A204.1 (cell line): ENCODE measurements around the gene NSUN2.
"Not testable (repeated sequence)": the region's sequence is repeated elsewhere in the genome, so short reads cannot be mapped to it uniquely, and the experiment has no call there.

Experiments
- FAIRE-seq: peaks from 2 replicates; lab custom pipeline; 2012; peaks lifted over from hg19 to GRCh38; lab: Jason Lieb, UNC

NSUN2 gene

DNA sequence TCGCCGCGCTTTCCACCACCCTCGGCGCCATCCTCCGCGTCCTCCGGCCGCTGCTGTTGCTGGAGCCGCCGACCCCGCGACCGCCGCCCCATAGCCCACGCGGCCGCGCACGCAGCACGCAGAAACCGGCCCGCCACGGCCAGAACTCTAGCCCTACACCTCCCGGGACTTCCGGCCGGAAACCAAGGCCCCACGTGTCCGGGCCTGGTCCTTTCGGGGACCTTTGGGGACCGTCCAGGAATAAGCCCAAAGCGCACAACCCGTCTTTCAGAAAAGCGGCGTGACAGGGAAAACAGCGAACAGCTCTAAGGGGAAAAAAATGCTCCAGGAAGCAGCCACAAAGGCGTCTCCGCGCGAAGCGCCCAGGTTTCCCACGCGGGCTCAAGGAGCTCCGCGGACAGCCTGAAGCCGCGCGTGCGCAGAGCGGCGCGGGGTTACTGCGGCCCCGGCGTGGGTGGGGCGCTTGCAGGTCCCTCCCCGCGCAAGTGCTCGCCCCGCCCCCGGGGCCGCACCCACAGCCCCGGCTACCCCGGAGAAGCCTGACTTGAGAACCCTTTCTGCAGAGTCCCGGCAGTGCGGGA is at the start of gene NSUN2, which contains the start of gene SRD5A1:
Gene NSUN2 (minus strand): TSS at position 157 of the 581 bp plus-strand sequence. CDS start 65 bp downstream, at position 92.
Gene SRD5A1 (plus strand): TSS at position 553 of the 581 bp plus-strand sequence. CDS start 137 bp downstream, outside the sequence.
- FAIRE-seq = no peak

DNA sequence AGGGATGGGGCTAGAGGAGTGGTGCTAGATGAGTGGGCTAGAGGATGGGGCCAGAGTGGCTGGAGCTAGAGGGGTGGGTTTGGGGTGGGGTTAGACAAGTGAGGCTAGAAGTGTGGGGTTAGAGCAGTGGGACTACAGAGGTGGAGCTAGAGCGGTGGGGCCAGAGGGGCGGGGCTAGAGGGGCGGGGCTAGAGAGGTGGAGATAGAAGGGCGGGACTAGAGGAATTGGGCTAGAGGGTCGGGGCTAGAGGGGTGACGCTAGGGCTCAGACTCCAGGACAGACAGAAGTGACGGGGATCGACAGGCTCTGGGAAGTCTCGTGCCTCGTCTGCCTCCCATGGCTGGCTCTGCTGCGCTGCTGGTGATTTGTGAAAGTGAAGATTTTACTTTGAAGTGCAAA is 49.4 kb upstream of the NSUN2 start:
- no peak for FAIRE-seq

DNA sequence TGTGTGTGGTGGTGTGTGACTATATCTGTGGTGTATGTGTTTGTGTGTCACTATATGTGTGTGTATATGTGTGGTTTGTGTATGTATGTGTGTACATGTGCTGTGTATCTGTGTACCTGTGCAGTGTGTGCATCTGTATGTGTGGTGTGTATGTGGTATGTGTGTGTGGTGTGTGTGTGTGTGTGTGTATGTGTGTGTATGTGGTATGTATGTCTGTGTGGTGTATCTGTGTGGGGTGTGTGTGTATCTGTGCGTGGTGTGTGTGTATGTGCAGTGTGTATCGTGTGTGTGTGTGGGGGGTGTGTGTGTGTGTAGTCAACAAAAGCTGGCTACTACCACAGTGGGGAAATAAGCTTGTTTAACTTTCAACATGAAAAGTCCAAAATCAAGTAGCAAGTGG is 48.8 kb upstream of the NSUN2 start:
- no peak for FAIRE-seq

DNA sequence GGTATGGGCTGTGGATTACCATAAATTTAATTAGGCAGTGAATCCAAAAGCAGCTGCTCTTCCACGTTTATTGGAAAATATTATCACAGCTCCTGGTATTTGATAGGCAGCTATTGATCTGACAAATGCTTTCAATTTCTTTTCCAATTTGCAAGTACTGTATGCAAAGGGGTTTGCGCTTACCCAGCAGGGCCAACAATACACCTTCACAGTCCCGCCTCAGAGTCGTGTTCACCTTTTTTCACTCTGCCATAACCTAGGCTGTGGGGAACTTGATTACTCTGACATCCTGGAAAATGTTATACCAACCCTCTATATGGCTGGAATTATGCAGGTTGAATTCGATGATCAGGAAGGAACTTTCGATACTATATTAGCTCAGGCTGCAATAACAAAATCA is 48.1 kb upstream of the NSUN2 start:
- FAIRE-seq = no peak

DNA sequence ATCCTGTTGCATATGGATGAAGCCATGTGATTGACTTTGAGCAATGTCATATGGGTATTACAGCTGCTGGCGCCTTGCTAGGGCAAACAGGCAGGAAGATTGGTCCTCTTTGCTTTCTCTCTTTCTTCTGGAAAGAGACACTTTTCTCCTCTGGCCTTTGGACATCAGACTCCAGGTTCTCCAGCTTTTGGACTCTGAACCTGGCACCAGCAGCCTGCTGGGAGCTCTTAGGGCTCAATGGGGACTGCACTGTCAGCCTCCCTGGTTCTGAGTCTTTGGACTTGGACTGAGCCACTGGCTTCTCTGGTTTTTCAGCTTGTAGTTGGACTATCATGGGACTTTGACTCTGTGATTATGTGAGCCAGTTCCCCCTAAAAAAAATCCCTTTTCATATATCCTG is 45.5 kb upstream of the NSUN2 start:
- FAIRE-seq = no peak

DNA sequence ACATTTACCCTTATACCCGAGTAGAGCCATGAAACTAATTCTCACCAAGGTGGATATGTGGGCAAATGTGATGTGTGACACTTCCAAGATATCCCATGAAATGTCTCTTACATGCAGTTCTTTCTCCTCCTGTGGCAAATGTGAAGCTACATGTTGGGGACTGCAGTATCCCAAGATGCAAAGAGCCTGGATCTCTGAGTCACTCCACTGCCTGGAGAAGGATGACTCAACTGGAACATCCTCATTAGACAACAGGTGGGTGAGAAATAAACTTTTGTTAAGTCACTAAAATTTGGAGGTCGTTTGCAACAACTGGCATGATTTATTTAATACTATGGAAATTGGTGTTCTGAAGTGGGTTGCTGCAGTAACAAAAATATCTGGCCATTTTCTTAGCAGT is 43.9 kb upstream of the NSUN2 start:
- FAIRE-seq = no peak

DNA sequence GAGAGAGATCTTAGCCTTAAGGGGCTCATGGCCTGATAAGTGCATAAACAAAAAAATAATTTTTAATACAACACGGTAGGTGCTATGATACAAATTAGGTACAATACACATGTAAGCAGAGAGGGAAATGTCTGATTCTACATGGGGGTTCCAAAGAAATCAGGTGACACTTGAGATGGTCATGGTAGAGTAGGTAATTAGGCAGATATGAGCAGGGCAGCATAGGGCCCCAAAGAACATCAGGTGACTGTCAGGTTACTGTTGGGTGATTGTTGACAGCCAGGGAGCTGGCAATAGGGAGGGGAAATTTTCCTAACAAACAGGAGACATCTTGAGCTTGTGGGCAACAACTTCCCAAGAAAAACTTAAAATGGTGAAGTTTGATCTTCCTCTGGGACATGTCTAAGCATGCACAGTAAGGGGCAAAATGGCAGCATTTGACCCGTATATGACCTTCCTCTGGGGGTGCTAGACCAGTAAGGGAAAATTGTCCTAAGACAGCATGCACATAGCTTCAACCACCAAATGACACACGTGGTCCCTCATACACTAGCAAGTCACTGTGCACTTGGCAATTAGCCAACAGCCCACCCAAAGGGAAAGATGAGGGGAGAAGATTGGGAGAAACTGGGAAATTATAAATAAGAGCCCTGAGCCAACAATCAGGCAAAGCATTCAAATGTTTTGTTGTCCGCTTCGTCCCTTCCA is 43.1 kb upstream of the NSUN2 start:
- FAIRE-seq = no peak

DNA sequence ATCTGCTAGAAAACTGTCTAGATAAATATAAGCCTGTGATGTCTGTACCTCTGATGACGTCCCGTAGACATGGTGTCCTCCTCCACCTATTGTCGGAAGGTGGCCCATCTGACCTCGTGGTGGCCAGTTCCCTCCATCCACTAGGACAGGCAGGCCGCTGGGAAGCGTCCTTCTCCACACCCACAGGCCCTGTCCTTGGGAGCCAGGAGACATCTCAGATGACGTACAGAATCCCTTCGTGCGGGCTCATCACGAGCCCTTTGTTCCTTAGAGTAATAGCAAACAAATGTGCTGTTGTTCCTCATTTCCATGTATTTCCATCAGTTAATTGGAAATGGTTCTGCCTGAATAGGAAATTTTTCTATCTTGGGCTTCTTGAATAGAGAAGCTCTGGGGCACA is 42.0 kb upstream of the NSUN2 start:
- no peak for FAIRE-seq

DNA sequence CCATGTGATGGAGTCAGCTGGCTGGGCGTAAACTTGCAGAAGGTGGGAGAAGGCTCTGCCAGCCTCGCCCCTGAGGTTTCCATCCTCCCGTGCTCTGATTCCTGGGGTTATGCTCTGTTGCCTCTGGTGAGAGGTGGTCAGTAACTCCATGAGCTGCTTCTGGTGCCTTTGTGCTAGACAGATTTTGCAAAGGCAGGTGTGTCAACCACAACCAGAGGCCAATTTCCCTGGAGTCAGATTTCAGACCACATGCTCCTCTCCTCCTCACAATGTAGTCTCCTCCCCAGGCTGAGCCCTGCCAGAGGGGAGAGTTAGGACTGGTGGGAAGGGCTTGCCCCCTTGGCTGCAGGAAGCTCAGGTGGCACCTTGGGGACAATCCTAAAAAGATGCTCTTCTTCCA is 41.6 kb upstream of the NSUN2 start:
- FAIRE-seq = no peak

DNA sequence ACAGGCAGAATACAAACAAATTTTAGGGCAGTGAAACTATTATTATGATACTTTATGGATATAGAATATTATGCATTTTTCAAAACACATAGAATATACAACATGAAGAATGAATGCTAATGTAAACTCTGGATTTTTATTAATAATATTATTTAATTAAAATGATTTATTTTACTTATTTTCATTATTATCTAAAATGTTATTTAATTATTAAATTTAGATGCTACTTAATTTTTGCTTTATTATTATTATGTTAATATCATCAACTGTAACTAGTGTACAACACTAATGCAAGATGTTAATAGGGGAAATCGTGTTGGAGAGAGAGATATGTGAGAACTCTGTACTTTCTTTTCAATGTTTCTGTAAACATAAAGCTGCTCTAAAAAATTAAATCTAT is 41.1 kb upstream of the NSUN2 start:
- peak; percentile 78 for FAIRE-seq

DNA sequence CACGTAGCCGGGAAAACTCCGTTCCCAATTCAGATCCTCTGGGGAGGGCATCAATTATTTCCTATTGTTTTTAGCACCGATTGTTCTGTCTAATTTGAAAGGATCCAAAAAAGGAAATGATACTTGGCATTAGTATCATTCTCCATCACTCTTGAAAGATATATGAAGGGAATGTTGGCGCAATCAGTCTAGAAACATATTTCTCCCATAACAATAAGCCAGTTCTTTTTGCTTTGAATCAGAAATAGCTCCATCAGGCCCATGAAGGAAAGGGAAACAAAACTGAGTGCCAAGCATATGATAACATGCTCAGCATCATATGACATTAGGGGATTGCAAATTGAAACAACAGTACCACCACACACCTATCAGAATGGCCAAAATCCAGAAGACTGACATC is 40.2 kb upstream of the NSUN2 start:
- no peak for FAIRE-seq

DNA sequence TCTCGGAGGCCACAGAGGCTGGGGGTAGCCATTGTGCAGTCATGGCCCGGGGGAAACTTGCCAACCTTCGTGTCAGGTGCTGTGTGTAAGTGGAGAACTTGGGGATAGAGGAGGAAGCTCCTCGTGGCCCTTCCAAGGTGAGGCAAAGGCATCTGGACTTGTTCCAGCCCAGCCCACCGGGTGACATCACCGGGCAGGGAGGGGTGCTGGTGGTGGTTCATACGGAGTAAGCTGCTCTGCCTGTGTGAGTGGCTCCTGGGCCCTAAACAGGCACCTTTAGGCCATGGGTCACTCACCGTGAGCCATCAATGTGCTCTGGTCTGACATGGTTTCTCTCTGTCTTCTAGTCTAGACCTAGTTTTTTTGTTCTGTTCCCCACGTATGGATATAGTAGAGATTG is 35.9 kb upstream of the NSUN2 start:
- FAIRE-seq = not testable (repeated sequence)

DNA sequence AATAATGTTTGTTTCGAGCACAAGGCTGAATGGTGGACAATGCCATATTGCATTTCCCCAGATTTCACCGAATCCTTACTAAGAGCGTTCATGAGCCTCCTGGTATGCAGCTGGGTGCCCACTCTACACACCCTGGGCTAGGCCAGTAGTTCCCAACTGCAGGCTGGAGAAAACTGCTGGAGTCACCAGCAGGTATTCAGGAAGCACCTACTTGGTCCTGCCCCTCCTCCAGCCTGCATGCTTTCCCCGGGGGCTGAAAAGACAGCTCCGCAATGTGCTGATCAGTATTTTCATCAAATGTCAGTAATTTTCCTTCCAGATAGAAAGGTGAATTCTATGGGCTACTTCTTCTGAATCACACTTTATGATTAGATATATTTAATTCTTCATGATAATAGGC is 34.8 kb upstream of the NSUN2 start:
- no peak for FAIRE-seq

DNA sequence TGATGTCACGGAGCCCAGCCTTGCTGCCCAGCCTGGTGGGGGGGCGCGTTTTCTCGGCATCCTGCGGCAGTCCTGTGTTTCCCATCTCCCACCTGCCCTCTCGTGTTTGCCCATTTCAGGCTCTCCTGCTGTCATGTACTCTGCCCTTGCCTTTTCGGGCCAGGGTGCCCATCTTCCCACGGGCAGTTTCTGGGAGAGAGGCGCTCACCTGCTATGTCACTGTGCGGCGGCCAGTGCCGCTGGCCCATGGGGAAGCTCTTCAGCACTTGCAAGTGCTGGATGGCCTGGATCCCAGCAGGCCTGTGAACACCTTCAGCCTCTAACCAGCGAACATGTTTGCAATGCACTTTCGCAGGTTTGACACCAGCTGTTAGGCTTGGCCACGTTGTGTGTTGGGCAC is 33.9 kb upstream of the NSUN2 start:
- FAIRE-seq = no peak

DNA sequence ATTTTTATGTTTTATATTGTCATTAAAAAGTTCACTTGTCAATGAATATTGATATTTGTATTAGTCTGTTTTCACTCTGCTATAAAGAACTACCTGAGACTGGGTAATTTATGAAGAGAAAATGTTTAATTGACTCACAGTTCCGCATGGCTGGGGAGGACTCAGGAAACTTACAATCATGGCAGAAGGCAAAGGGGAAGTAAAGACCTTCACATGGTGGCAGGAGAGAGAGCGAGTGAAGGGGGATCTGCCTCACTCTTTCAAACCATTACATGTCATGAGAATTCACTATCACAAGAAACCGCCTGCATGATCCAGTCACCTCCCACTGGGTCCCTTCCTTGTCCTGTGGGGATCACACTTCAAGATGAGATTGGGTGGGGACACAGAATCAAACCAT is 27.8 kb upstream of the NSUN2 start:
- FAIRE-seq = no peak

DNA sequence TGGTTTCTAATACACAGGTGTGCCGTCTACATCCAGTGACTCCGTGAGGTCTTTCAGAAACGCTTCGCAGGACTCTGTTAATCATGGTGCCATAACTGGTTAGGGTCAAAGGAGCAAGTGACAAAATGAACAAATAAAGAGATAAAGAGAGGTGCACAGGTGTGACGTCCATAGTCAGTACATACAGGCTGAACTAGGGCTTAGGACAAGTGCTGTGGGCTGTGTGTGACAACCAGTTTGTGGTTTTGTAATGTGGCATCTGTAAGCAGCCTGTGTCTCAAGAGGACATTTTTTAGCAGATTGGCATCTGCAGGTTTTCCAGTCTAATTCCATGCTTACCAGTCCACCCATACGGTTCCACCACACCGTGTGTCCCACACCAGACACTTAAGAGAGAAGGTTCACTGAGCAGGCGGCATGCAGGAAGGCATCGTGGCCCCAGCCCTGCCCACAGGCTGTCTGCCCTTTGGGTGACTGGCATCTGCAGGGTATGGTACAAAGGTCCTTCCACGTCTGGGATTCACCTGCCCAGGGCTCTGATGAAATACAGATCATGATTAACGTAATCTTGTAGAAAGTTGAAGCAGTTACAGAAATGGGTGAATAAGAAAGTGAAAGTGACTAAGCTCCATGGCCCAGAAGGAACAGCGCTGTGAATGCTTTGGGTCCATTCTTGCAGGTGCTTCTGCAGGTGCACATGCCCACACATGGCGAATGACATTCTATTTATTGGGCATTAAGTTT is 27.3 kb upstream of the NSUN2 start:
- no peak for FAIRE-seq

DNA sequence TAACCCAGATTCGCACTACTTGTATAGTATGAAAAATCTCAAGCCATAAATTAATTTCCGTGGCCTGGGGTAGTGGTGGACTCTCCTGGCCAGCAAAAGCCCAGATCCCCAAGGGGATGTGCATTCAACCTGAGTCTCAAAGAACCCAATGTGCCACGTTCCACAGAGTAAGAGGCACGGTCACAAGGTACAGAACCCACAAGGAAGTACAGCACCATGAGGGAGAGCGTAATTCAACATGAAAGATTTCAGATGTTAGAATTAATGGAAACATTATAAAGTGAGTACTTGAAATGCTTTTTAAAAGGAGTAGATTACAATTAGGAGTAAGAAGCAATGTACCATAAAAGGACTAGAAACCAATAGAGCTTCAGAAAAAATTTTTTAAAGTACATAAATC is 23.8 kb upstream of the NSUN2 start:
- FAIRE-seq = no peak

DNA sequence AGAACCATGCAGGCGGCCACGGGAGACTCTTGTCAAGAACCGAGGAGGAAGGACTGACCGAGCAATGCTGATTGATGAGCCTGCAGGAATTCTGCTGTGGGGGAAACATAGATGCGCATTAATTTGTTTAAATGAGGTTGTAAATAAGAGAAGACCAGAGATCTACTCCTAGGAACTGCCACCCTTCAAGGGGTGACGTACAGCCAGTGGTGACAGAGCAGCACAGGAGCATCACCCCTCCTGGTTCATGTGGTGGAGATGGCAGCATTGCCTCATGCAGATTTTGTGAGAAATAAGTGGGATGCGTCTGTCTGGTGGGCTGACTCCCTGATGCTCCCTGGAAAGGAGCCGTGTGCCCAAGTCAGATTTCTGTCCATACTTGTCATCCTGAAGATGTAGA is 22.6 kb upstream of the NSUN2 start:
- FAIRE-seq = no peak

DNA sequence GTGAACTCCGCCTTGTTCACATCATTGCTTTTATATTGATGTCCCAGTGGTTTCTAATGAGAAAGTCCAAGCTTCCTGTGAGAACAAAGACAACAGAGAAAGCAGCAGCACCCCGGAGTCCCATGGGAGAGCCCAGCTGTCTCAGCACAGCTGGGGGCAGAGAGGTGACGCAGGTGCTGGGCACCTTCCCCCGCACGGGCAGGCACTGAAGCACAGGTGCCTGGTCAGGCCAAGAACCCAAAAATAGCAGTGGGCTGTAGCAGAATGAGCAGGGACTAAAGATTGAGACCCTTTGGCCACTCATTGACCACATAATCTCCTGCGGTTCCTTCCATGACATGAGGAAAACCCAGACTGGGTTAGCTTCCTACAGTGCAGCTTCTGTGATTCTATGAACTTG is 19.2 kb upstream of the NSUN2 start:
- no peak for FAIRE-seq

DNA sequence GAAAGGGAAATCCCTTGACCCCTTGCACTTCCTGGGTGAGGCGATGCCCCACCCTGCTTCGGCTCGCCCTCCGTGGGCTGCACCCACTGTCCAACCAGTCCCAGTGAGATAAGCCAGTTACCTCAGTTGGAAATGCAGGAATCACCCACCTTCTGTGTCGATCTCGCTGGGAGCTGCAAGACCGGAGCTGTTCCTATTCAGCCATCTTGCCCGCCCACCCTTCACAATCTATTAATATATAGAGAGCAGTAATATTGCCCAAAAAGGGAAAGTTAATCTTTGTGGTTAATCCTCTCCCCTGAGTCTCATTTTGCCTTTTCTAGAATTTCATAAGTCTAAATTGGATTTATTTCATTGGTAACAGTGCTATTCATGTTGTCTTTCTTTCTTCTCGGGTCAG is 16.8 kb upstream of the NSUN2 start:
- no peak for FAIRE-seq

DNA sequence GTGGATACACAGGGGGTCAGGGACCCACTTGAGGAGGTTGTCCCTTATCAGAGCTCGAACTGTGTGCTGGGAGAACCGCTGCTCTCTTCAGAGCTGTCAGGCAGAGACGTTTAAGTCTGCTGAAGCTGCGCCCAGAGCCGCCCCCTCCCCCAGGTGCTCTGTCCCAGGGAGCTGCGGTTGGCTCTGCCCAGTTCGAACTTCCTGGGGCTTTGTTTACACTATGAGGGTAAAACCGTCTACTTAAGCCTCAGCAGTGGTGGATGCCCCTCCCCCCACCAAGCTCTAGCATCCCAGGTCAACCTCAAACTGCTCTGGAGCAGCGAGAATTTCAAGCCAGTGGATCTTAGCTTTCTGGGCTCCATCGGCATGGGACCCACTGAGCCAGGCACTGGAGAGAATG is 16.3 kb upstream of the NSUN2 start:
- no peak for FAIRE-seq

DNA sequence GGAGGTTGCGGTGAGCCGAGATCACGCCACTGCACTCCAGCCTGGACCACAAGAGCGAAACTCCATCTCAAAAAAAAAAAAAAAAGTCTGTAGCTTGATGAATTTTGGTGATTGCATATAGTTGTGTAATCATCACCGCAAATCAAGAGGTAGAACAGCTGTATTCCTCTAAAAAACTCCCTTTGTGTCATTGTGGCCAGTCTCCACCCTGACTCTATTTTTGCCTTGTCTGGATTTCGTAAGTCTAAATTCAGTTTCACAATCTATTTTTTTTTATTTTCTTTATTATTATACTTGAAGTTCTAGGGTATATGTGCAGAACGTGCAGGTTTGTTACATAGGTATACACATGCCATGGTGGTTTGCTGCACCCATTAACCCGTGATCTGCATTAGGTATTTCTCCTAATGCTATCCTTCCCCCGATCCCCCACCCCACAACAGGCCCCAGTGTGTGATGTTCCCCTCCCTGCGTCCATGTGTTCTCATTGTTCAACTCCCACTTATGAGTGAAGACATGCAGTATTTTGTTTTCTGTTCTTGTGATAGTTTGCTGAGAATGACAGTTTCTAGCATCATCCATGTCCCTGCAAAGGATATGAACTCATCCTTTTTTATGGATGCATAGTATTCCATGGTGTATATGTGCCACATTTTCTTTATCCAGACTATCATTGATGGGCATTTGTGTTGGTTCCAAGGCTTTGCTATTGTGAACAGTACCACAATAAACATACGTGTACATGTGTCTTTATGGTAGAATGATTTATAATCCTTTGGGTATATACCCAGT is 12.9 kb upstream of the NSUN2 start:
- not testable (repeated sequence) for FAIRE-seq

DNA sequence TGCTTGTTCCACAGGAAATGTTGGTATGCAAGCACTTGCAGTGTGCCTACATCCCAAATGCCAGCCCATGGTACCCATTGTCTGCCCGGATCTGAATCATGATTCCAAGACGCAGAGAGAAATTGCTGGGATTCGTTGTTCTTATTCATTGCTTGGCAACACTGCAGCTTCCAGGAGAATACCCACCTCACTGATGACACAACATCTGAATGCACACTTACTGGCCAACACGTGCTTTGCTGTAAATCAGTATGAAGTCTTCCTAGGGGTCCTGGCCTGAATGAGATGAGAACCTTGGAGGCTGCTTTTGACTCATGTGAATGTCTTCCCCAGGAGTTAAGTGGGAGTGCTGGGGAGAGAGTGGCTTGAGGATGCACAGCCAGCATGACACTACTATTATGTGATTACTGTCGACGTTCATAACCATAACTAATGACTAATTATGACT is 12.0 kb upstream of the NSUN2 start:
- no peak for FAIRE-seq
